HepG2 (cell line): ENCODE measurements around the gene SLC18A3. TPM values are rescaled to one million over a fixed set of nuclear protein-coding genes. Genes with fewer than 3 reads are reported as not detected.

Experiments
- ATAC-seq: fragments of 200-7000 bp; cut with Tn5 transposase; 3 replicates; pipeline ENCODE4 v1.9.1; 2020; ENCODE audit warnings: mild to moderate bottlenecking, moderate library complexity
- BruUV-seq: library from RNA; stranded (reverse); fragments of 400-500 nt; replicated peaks from 2 replicates; lab custom pipeline; 2021; lab: Mats Ljungman, UMichigan
- CTCF ChIA-PET: fragments of 300-600 bp; formaldehyde crosslinking; extraction: SDS; loops from one replicate; lab custom pipeline; 2021; ENCODE audit warnings: low total read pairs, inconsistent platforms, low intra/inter-chr PET ratio; lab: Yijun Ruan, JAX
- POLR2A ChIA-PET: fragments of 350-600 bp; sonication (Branson Sonifier 250); formaldehyde crosslinking; loops from one replicate; lab custom pipeline; 2020; ENCODE audit warnings: antibody characterized with exemption, inconsistent platforms; lab: Yijun Ruan, JAX
- DNase-seq: peaks from one replicate; pipeline ENCODE4 v3.0.0-alpha.2; 2015; ENCODE audit warnings: low spot score
- FAIRE-seq: peaks from 3 replicates; lab custom pipeline; 2011; peaks lifted over from hg19 to GRCh38; lab: Jason Lieb, UNC
- H2AFZ ChIP-seq: one replicate; pipeline ENCODE4 v1.6.1; 2011; ENCODE audit warnings: low read length, inconsistent platforms
- H3K27ac ChIP-seq: fragments of 300-600 bp; 3 replicates; pipeline ENCODE4 v1.8.0; 2011; ENCODE audit warnings: mixed run types, mild to moderate bottlenecking, mixed read lengths, low read length, inconsistent platforms; ENCODE audit not compliant: insufficient read depth; ENCODE audit errors: extremely low read length
- H3K27me3 ChIP-seq, 2 experiments: fragments of 200-600 bp in 1 of 2; 2 replicates in 1 of 2; 3 replicates in 1 of 2; pipeline versions ENCODE4 v1.6.0 to v1.8.0; 2011; ENCODE audit warnings: low read length in 2 of 2, mild to moderate bottlenecking in 2 of 2, moderate library complexity in 2 of 2, inconsistent platforms in 1 of 2; ENCODE audit not compliant: insufficient read depth in 2 of 2, control insufficient read depth in 1 of 2
- H3K36me3 ChIP-seq, 2 experiments: fragments of 200-600 bp in 1 of 2; replicated peaks in 1 of 2; 2 replicates in 1 of 2; 3 replicates in 1 of 2; pipeline versions ENCODE4 v1.5.1 to v1.8.0; 2011; ENCODE audit warnings: low read length in 2 of 2, inconsistent platforms in 1 of 2; ENCODE audit not compliant: insufficient read depth in 2 of 2, control insufficient read depth in 1 of 2
- H3K4me1 ChIP-seq: 2 replicates; pipeline ENCODE4 v1.5.1; 2012; ENCODE audit warnings: low read length, inconsistent platforms; ENCODE audit not compliant: insufficient read depth
- H3K4me2 ChIP-seq: 2 replicates; pipeline ENCODE4 v1.6.0; 2011; ENCODE audit warnings: low read depth, low read length, inconsistent platforms
- H3K4me3 ChIP-seq, 3 experiments: fragments of 200-600 bp in 1 of 3; sonication (generic), shearing (Covaris generic) in 1 of 3; replicated peaks in 1 of 3; 2 replicates each; pipeline ENCODE4 v1.5.1; 2011 to 2016; ENCODE audit warnings: low read length in 3 of 3, inconsistent platforms in 2 of 3, low read depth in 2 of 3, mild to moderate bottlenecking in 2 of 3, control low read depth in 1 of 3, mixed read lengths in 1 of 3; ENCODE audit not compliant: insufficient read depth in 1 of 3
- H3K79me2 ChIP-seq: one replicate; pipeline ENCODE4 v1.6.1; 2011; ENCODE audit warnings: low read length, inconsistent platforms; ENCODE audit not compliant: insufficient read depth
- H3K9ac ChIP-seq: 2 replicates; pipeline ENCODE4 v1.6.0; 2011; ENCODE audit warnings: mild to moderate bottlenecking, low read depth, low read length, inconsistent platforms; ENCODE audit not compliant: insufficient read depth
- H3K9me3 ChIP-seq: 2 replicates; pipeline ENCODE4 v1.5.1; 2012; ENCODE audit warnings: mild to moderate bottlenecking, low read length
- H4K20me1 ChIP-seq: 2 replicates; pipeline ENCODE4 v1.6.0; 2011; ENCODE audit warnings: inconsistent platforms, mild to moderate bottlenecking, low read length, moderate library complexity; ENCODE audit not compliant: insufficient read depth
- BRF2 ChIP-seq: sonication (generic); formaldehyde crosslinking; IDR thresholded peaks from 2 replicates; pipeline ENCODE4 v1.8.1; 2022; ENCODE audit warnings: mild to moderate bottlenecking, missing genetic modification reagents
- GLMP ChIP-seq: sonication (generic); formaldehyde crosslinking; IDR thresholded peaks from 2 replicates; pipeline ENCODE4 v1.9.0; 2021; ENCODE audit warnings: missing genetic modification reagents, mild to moderate bottlenecking, borderline replicate concordance
- GPN1 ChIP-seq: sonication (generic); formaldehyde crosslinking; IDR thresholded peaks from 2 replicates; pipeline ENCODE4 v1.5.1; 2020; ENCODE audit warnings: missing genetic modification reagents, borderline replicate concordance
- KDM5A ChIP-seq: fragments of 200-600 bp; sonication (generic); IDR thresholded peaks from 2 replicates; pipeline ENCODE4 v1.7.0; 2018; ENCODE audit warnings: antibody characterized with exemption, mild to moderate bottlenecking, low read length, borderline replicate concordance
- KLF9 ChIP-seq: IDR thresholded peaks from 2 replicates; pipeline ENCODE4 v1.6.1; 2016; ENCODE audit warnings: low read depth
- NR0B2 ChIP-seq: sonication (generic); formaldehyde crosslinking; IDR thresholded peaks from 2 replicates; pipeline ENCODE4 v1.4.0; 2020; ENCODE audit warnings: mild to moderate bottlenecking, missing genetic modification reagents
- RARG ChIP-seq: sonication (generic); formaldehyde crosslinking; IDR thresholded peaks from 2 replicates; pipeline ENCODE4 v1.4.0; 2020; ENCODE audit warnings: low read depth, mild to moderate bottlenecking, missing genetic modification reagents
- RBM39 ChIP-seq: fragments of 200-400 bp; formaldehyde crosslinking; IDR thresholded peaks from one replicate; pipeline ENCODE4 v1.6.1; 2018; ENCODE audit warnings: antibody characterized with exemption, mild to moderate bottlenecking, low read depth, low read length; ENCODE audit not compliant: poor library complexity, severe bottlenecking
- RCOR2 ChIP-seq: IDR thresholded peaks from 2 replicates; pipeline ENCODE4 v1.6.1; 2016; ENCODE audit warnings: missing biosample characterization, missing genetic modification reagents
- RFX3 ChIP-seq: IDR thresholded peaks from 2 replicates; pipeline ENCODE4 v1.6.1; 2016; ENCODE audit warnings: missing biosample characterization, missing genetic modification reagents
- THAP7 ChIP-seq: sonication (generic); formaldehyde crosslinking; IDR thresholded peaks from 2 replicates; pipeline ENCODE4 v1.8.1; 2023; ENCODE audit warnings: mild to moderate bottlenecking, missing genetic modification reagents
- ZBTB3 ChIP-seq: sonication (generic); formaldehyde crosslinking; IDR thresholded peaks from 2 replicates; pipeline ENCODE4 v1.4.0; 2020; ENCODE audit warnings: low read depth, mild to moderate bottlenecking, moderate library complexity, missing genetic modification reagents, borderline replicate concordance
- ZFX ChIP-seq: sonication (generic); formaldehyde crosslinking; IDR thresholded peaks from 2 replicates; pipeline ENCODE4 v1.4.0; 2020; ENCODE audit warnings: mild to moderate bottlenecking, low read depth, missing genetic modification reagents, moderate library complexity
- ZNF326 ChIP-seq: sonication (generic); formaldehyde crosslinking; IDR thresholded peaks from 2 replicates; pipeline ENCODE4 v1.4.0; 2020; ENCODE audit warnings: missing genetic modification reagents, borderline replicate concordance
- ZNF343 ChIP-seq: sonication (generic); formaldehyde crosslinking; IDR thresholded peaks from 2 replicates; pipeline ENCODE4 v1.4.0; 2020; ENCODE audit warnings: mild to moderate bottlenecking, missing genetic modification reagents
- ZNF350 ChIP-seq: sonication (generic); formaldehyde crosslinking; IDR thresholded peaks from 2 replicates; pipeline ENCODE4 v1.4.0; 2020; ENCODE audit warnings: mild to moderate bottlenecking, low read depth, missing genetic modification reagents, borderline replicate concordance
- ZNF501 ChIP-seq: sonication (generic); formaldehyde crosslinking; IDR thresholded peaks from 2 replicates; pipeline ENCODE4 v1.5.1; 2020; ENCODE audit warnings: mild to moderate bottlenecking, moderate library complexity, missing genetic modification reagents
- ZNF556 ChIP-seq: sonication (generic); formaldehyde crosslinking; IDR thresholded peaks from 2 replicates; pipeline ENCODE4 v1.4.0; 2020; ENCODE audit warnings: mild to moderate bottlenecking, missing genetic modification reagents, borderline replicate concordance
- ZNF580 ChIP-seq: IDR thresholded peaks from 2 replicates; pipeline ENCODE4 v1.6.1; 2016; ENCODE audit warnings: low read depth, borderline replicate concordance
- ZNF598 ChIP-seq: sonication (generic); formaldehyde crosslinking; IDR thresholded peaks from 2 replicates; pipeline ENCODE4 v1.5.1; 2020; ENCODE audit warnings: mild to moderate bottlenecking, missing genetic modification reagents, borderline replicate concordance
- ZNF768 ChIP-seq: sonication (generic); formaldehyde crosslinking; IDR thresholded peaks from 2 replicates; pipeline ENCODE4 v1.4.0; 2020; ENCODE audit warnings: missing genetic modification reagents
- ZSCAN31 ChIP-seq: sonication (generic); formaldehyde crosslinking; IDR thresholded peaks from 2 replicates; pipeline ENCODE4 v1.5.0; 2020; ENCODE audit warnings: low read depth, mild to moderate bottlenecking, missing genetic modification reagents
- WGBS: methylation state at CpG from one replicate; pipeline ENCODE4 v1.1.6; 2017; ENCODE audit warnings: low lambda C conversion rate; 5-methylcytosine and 5-hydroxymethylcytosine counted together
- in situ Hi-C: cut with HindIII; loops from 2 replicates; pipeline ENCODE4 v1.10.0; 2017; ENCODE audit warnings: low pct_unique_long_range_greater_than_20kb; ENCODE audit not compliant: extremely low pct_ligation_motif_present
- intact Hi-C: fragments of 100-400 bp; cut with micrococcal nuclease; formaldehyde crosslinking; loops from one replicate; pipeline ENCODE4 v1.10.0; 2022; ENCODE audit not compliant: unreplicated experiment
- polyA plus RNA-seq, 8 experiments: library from polyadenylated mRNA; depleted of rRNA in 3 of 8; stranded (reverse) in 7 of 8; unstranded in 1 of 8; fragments of >200 nt; fragmentation: Illumina TruSeq in 4 of 8; extraction: Trizol in 4 of 8; gene quantifications; 2 replicates each; pipeline versions ENCODE4 v1.2.1 to v1.2.3, GENCODE V29; 2011 to 2016; ENCODE audit warnings: low read depth in 4 of 8, missing spikeins in 1 of 8, mixed read lengths in 1 of 8; ENCODE audit not compliant: insufficient read depth in 1 of 8
- total RNA-seq, 5 experiments: library from RNA; depleted of rRNA; stranded (reverse); fragments of >200 nt; fragmentation: Illumina TruSeq; extraction: Trizol; gene quantifications; 2 replicates each; pipeline ENCODE4 v1.2.3, GENCODE V29; 2016; ENCODE audit warnings: low read depth in 1 of 5

SLC18A3 gene
- total and polyA plus RNA-seq, 2 of the 13 experiments (the other 11 are each of a cell fraction or from before 2014, with no cell fraction given) = not detected

- no peaks in the 10 kb centered on the region for H3K79me2 ChIP-seq
- no peak overlapping the region for H3K27ac ChIP-seq
- H3K9me3 ChIP-seq = no peaks in the 10 kb centered on the region
- DNase-seq = peak; percentile 33
- H2AFZ ChIP-seq = no peak overlapping the region
- in situ Hi-C loops = no loop called here
- BruUV-seq = no TSS peak
- no peak for FAIRE-seq
- H3K4me3 ChIP-seq = no peak overlapping the region
- no peak overlapping the region for H3K9ac ChIP-seq
- peaks cover 12% of the 10 kb centered on the region; the same call in 1 of the 2 replicates for H4K20me1 ChIP-seq
- CTCF ChIA-PET = no interaction called here
- H3K27me3 ChIP-seq = peaks cover 5 to 29% of the 10 kb centered on the region in 2 experiments
- peak; percentile 81 for ATAC-seq
- POLR2A ChIA-PET = no interaction called here
- no peaks in the 10 kb centered on the region for H3K36me3 ChIP-seq
- WGBS = 6% methylated on average over 19 of the region's 22 CpGs
- H3K4me1 ChIP-seq = no peaks in the 10 kb centered on the region
- H3K4me2 ChIP-seq = no peak overlapping the region
- intact Hi-C loops = no loop called here
- TF ChIP-seq ZNF580 (CRISPR knock-in tag) (peak; percentile 87), KLF9 (CRISPR knock-in tag) (peak; percentile 70; the same call in 1 of the 2 replicates), RARG (no peak), THAP7 (no peak), ZNF350 (no peak), ZNF343 (CRISPR knock-in tag) (no peak), KDM5A (no peak), ZNF598 (CRISPR knock-in tag) (no peak), GLMP (no peak), RBM39 (no peak), ZSCAN31 (CRISPR knock-in tag) (peak; percentile 70; the same call in 1 of the 2 replicates), ZNF768 (CRISPR knock-in tag) (peak; percentile 52; the same call in 1 of the 2 replicates), NR0B2 (CRISPR knock-in tag) (no peak), ZBTB3 (CRISPR knock-in tag) (no peak), ZNF556 (CRISPR knock-in tag) (no peak), GPN1 (CRISPR knock-in tag) (0 out of 2 replicates have a peak, but pooled peaks have one; percentile 62), RFX3 (CRISPR knock-in tag) (0 out of 2 replicates have a peak, but pooled peaks have one; percentile 17), RCOR2 (CRISPR knock-in tag) (no peak), ZFX (no peak), BRF2 (CRISPR knock-in tag) (no peak), ZNF326 (no peak), ZNF501 (peak; percentile 59; the same call in 1 of the 2 replicates)
Observed at GRCh38 chr10:49606981-49607535, 3.1 kb upstream of the SLC18A3 start.
